ENCODE measurements around the gene ATP6V0E1.
"Not testable (repeated sequence)": the region's sequence is repeated elsewhere in the genome, so short reads cannot be mapped to it uniquely, and the experiment has no call there.

The ATP6V0E1 gene

GRCh38 chr5:173069671-173070070, 86.1 kb downstream of the ATP6V0E1 start:
- DNase-seq (ENCODE audit: extremely low read depth in 1 of 2, low read depth in 1 of 2) = no peak

- DNase-seq (ENCODE audit: extremely low read depth in 1 of 2, low read depth in 1 of 2) = no peak
Observed at GRCh38 chr5:173075137-173075843, 91.7 kb downstream of the ATP6V0E1 start.

GRCh38 chr5:173075970-173076369, 92.4 kb downstream of the ATP6V0E1 start:
- DNase-seq (ENCODE audit: extremely low read depth in 1 of 2, low read depth in 1 of 2) = no peak

GRCh38 chr5:173076471-173076870, 92.9 kb downstream of the ATP6V0E1 start:
- DNase-seq (ENCODE audit: extremely low read depth in 1 of 2, low read depth in 1 of 2) = not testable (repeated sequence)

- DNase-seq (ENCODE audit: extremely low read depth in 1 of 2, low read depth in 1 of 2) = no peak
Observed at GRCh38 chr5:173078878-173079277, 95.3 kb downstream of the ATP6V0E1 start.
